Renal pelvis (tissue), 4 donors: ENCODE data around the gene RAET1L. TPM values are rescaled to one million over a fixed set of nuclear protein-coding genes. Genes with fewer than 3 reads are reported as not detected.
A peak's percentile ranks its signal among the peaks of the same experiment; 100 is the strongest.
"Not testable (repeated sequence)": the region's sequence is repeated elsewhere in the genome, so short reads cannot be mapped to it uniquely, and the experiment has no call there.

ENCODE experiments used
- DNase-seq: peaks from one replicate; pipeline ENCODE4 v3.0.0-alpha.2; 2013
- polyA plus RNA-seq, 3 donors: library from polyadenylated mRNA; unstranded; fragments of 120-200 nt; gene quantifications; one replicate each; pipeline ENCODE4 v1.2.1, GENCODE V29; 2013; ENCODE audit not compliant: insufficient read length in 3 of 3

Gene RAET1L
- polyA plus RNA-seq, 3 donors, result not detected

DNA sequence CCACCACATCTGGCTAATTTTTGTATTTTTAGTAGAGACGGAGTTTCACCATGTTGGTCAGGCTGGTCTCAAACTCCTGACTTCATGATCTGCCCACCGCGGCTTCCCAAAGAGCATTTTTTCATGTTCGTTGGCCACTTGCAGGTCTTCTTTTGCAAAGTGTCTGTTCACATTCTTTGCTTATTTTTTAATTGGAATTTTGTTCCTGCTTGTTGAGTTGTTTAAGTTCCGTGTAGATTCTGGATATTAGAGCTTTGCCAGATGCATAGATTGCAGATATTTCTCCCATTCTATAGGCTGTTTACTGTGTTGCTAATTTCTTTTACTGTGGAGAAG lies 8.2 kb downstream of the RAET1L start:
- DNase-seq, result not testable (repeated sequence)

- DNase-seq, result peak; percentile 61
Measured at GRCh38 chr6:150016324-150017185, 8.8 kb downstream of the RAET1L start.

- not testable (repeated sequence) for DNase-seq
Measured at GRCh38 chr6:150015281-150016001, 9.9 kb downstream of the RAET1L start.

DNA sequence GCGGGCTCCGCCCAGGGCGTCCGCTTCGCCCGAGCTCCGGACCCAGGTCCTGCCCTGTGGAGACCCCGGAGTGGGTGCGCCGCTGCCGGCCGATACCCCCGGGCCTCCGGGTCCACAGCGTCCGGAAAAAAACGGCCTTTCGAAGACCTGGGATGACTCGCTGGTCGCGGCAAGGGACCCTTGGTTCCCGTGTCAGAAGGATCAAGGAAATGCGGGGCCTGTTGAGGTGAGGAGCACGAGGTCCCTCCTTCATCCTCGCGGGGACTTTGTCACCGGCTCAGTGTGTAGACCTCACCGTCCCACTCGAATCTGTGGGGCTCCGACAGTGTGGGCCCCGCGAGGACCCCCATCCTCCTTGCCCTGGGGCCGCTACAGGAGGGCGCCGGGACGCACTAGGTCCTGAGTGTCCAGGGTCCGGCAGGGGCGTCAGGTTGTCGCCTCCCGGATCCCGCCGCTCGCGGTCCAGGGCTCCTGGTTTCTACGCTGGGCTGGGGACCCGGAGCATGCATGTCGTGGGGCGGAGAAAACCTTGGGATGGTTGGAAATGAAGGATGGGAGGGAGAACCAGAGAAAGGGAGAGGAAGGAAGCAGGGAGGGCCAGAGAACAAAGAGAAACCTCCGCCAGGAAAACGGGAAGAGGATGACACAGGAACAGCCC lies 10.6 kb downstream of the RAET1L start:
- not testable (repeated sequence) for DNase-seq

- DNase-seq, result not testable (repeated sequence)
Measured at GRCh38 chr6:150013785-150014622, 11.3 kb downstream of the RAET1L start.

DNA sequence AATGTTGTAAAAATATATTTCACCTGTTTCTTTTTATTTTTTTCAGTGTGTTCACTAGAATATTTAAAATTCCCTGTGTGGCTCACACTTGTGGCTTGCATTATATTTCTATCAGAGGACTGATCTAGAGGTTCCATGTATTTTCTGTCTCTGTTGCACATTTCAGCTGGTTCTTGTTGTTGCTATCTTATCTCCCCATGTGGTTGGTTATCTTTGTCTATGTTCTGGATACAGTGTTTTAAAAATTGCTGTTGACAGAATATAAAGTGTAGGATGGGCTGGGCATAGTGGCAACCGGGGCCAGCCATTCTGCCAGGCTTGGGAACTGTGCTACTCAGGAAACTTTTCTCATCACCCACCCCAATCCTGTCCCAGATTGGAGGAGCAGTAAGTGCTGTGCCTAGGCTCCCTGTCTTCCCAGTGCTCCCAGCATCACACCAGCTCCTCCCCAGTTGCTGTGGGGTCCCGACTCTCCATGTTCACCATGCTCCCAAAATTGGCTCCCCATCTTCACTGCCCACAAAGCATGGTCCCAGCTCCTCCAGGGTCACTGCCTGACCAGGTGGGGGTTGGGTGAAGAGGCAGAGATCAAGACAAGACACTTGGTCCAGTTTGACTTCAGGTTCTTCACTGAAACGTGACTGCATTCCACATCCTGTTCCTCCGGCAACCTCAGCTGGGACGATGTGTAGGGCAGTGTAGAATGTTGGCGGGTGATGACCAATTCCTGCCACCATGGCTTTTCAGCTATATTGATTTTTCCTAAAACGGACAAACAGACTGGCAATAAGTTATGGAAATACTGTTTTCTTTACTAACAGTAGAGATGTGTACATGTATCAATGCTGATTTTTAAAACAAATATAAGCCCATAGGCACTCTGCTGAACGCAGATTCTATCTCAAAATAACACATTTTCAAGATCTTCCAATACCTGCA lies 12.2 kb downstream of the RAET1L start:
- not testable (repeated sequence) for DNase-seq

GRCh38 chr6:150008588-150008987 lies 16.7 kb downstream of the RAET1L start:
- no peak for DNase-seq

DNA sequence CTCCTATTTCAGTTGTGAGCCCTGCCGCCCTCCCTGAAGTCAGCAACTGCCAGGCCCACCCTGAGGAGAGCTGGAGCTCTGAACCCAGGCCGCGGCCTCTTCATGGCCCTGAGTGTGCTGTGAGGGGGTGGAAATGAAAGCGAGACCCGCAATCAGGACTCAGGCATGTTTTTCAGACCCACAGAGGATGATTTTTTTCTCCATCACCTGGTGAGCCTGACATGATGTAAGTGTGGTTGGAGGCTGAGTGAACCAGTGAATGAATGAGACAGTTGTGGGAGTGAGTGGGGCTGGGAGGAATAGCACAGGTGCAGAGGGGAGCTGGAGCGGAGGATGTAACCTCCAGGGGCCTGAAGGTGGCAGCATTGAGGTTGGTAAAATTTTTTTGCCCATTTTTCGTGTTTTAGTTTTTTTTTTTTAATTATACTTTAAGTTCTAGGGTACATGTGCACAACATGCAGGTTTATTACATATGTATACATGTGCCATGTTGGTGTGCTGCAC lies 18.3 kb downstream of the RAET1L start:
- no peak for DNase-seq

DNA sequence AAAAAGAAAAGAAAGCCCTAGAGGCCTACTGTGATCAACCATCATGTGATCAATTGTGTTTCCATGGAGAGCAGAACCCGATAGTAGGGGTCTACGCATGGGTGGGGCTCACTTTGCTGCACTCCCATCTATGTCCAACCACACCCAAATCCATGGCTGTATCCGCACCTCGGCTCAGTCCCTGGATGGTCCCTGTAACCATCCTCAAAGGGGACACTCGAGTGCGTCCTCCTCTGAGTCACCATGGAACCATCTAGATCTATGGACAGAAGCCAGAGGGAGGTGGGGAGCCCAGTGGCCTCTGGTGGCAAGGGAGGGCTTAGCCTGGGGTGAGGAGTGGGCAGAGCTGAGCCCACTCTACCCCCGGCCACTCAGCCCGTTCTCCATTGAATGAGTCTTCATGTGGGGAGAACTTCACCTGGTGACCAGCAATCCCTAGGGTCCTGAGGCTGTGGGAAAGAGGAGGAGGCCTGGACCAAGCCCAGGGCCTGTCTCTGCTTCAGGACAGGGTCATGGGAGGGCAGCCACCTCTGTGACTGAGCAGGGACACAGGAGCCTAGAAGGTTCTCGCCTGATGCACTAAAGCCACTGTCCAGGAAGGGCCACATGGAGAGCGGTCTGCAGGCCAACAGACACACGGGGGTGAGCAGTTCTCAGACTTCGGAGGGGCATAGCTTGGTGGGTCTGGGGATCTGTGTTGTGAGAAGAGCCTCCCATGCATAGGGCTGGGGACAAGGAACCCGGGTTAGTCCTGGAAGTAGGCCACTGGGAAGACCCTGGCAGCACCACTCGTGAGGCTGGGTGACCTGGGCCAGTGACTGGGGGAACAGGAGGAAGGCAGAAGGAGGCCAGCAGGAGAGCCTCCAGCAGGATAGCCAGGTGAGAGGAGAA lies 19.3 kb downstream of the RAET1L start:
- no peak for DNase-seq

- peak; percentile 90 for DNase-seq
Measured at GRCh38 chr6:150004783-150005717, 20.3 kb downstream of the RAET1L start.

DNA sequence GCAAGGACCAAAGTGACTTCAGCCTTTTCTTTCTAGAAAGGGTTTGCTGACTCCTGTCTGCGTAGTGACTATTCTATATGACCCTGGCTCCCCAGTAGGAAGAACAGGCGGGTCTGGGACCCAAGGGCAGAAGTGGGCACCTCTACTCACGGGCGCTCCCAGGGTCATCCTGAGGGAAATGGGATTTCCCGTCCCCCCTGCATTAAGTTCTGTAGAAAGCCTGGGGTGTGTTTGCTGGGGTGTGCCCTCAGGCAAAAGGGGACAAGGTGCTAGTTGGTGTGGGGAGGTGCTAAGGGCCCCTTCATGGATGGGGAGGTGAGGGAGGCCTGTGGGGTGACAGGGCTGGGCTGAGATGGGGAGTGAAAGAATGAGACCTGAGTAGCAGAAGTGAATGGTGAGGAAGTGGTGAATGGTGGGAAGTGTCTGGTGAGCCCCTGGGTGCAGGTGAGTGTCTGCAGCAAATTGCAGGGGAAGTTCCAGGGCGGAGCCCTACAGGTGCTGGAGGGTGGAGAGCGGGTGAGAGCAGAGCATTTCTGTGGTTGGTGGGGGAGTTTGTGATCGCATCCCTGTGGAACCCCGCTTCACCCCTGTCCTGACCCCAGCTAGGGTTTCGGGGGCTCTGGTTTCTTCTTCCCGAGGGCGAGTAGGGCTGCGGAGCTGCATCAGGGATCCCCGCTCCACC lies 21.1 kb downstream of the RAET1L start:
- DNase-seq, result no peak

DNA sequence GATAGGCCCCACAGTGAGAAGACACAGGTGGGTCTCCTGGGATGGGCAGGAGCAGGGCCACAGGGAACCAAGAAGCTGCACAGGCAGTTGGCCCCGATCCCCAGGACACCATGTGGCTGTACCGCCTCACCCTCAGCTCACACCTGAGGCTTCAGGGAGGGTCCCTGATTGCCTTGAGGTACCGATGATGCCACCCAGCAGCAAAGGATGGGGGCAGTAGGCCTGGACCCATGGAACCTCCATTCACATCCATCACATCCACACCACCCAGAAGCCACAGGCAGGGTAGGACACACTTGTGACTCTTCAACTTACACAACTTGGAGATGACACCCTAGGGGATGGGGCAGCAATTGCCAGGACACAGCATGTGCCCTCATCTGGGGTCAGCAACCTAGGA lies 21.7 kb downstream of the RAET1L start:
- not testable (repeated sequence) for DNase-seq

GRCh38 chr6:150002710-150003109 lies 22.6 kb downstream of the RAET1L start:
- DNase-seq, result no peak

DNA sequence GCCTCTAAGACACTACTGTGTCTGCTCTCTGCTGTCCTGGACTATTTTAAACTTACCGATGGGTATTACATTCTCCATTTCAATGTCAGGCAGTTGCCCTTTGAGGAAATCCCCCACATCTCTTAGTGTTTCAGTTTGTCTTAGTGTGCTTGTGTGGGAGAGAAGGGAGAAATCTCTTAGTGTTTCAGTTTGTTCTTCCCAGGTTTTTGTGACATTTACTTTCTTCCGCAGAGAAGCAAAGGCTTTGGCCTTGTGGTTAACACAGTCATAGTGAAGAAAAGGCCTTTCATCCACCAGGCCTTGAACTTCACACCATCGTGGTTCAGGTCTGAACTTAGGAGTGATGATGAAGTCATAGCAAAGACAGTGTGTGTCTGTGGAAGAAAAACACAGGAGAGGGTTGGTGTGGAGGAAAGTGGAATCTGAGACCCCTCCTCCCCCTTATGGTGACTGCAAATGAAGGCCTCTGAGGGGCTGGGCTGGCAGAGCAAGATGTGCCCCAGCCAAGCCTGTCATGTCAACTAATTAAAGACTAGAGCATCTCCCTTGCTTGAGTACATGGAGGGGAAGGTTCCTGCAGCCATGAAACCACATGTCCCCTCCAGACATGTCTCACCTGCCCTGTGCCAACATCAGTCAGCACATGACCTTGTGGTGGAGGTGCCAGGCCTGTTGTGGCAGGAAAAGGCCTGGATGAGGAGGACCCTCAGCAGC lies 23.9 kb downstream of the RAET1L start:
- DNase-seq, result no peak

- DNase-seq, result no peak
Measured at GRCh38 chr6:149999636-150000035, 25.7 kb downstream of the RAET1L start.

DNA sequence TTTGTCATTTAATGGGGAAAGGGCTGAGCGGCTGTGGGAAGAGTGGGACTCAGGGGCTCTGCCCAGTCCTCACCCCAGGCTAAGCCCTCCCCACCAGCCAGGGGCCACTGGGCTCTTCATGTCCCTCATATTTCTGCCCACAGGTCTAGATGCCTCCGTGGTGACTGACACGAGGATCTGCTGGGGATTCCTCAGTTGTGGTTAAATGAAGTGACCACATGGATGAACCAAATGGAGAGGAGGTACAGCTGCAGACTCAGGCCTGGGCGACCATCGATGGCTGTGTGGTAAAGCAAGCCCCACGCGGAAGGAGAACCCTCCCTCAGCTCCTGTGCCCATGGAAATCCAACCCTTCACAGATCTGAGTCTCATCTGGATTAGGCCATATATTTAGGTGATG lies 29.4 kb downstream of the RAET1L start:
- DNase-seq, result no peak

DNA sequence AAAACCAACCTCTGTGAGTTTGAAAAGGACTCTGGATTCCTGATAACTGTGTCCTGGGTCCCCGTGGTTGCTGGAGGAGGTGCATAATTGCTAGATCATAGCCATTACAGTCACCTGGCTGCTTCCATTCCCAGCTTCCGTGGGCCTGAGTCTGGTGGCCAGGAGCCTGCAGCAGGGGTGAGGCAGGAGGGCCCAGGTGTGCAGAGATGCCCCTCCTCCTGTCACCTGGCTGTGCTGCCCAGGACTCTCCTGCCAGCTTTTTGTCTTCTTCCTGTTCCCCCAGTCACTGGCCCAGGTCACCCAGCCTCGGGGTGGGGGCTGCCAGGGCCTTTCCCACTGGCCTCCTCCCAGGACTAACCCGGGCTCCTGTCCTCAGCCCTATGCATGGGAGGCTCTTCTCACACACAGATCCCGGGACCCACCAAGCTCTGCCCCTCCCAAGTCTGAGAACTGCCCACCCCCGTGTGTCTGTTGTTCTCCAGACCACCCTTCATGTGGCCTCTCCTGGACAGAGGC lies 30.0 kb downstream of the RAET1L start:
- no peak for DNase-seq
